GM18868 (cell line): Measurements from ENCODE around the gene KDM4B.

Experiments used
- ATAC-seq: cut with Tn5 transposase; IDR thresholded peaks from one replicate; pipeline ENCODE4 v1.9.1; 2021; ENCODE audit warnings: mild to moderate bottlenecking, moderate library complexity; ENCODE audit not compliant: unreplicated experiment

KDM4B gene

GRCh38 chr19:4984106-4984380, 15.1 kb downstream of the KDM4B start:
- no peak for ATAC-seq

DNA sequence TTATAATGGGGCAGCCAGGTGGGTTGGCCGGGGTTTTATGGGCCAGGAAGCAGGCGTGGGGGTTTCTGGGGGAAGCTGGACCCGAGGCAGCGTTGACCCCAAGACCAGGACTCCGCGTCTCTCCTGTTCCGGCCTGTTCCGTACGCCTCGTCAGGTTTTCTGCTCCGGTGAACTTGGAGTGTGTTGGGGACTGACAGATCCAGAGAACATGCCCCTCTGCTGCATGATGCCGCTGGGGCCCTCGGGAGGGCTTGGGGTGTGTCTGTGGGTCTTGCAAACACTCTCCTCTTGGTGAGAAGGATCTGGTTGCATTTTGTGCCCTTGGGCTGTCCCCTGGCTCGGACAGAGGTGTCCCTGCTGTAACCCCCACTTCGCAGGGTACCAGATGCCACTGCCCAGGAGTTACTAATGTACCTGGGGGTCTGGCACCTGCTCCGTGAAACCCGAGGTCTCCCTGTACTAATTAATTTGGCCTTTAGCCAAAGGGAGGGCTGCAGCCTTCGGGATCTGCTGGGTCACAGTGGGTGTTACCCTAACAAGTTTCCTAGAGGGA, 15.6 kb downstream of the KDM4B start:
- ATAC-seq, result no peak

DNA sequence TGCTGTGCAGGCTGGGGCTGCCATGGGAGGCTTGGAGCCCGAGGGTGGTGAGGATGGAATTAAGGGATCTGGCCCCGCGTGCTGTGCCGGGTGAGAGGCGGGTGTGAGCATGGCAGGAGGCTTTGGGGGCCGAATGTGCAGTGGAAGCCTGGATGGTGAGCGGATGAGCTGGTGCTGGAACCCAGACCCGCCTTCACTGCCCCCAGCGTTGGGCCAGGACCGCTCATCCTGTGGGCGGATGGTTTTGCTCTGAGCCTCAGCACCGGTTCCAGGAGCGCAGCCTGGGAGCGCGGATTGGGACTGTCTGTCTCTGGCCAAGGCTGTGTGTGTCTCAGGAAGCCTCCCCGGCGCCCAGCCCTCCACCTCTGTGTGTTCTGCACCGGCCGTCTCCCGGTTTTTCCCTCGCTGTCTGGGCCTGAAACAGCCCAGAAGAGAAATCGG, 16.7 kb downstream of the KDM4B start:
- no peak for ATAC-seq

DNA sequence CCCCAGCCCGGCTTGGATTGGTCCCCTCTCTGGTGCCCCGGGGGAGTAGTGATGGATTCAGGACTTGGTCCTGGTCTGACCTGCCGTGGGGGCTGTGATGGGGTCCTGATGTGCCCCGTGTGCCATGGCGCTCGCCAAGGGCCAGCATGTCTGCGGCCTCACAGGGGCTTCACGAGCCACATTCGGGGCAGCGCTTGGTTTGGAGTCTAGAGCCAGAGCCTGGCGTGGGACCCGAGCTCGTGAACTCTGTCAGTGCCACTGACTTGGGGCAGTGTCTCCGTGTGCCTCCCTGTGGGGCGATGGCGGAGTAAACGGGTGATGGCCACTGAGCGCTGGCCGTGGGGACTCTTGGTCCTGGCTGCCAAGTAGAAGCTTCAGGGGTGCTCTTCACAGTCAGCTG, 17.1 kb downstream of the KDM4B start:
- no peak for ATAC-seq

DNA sequence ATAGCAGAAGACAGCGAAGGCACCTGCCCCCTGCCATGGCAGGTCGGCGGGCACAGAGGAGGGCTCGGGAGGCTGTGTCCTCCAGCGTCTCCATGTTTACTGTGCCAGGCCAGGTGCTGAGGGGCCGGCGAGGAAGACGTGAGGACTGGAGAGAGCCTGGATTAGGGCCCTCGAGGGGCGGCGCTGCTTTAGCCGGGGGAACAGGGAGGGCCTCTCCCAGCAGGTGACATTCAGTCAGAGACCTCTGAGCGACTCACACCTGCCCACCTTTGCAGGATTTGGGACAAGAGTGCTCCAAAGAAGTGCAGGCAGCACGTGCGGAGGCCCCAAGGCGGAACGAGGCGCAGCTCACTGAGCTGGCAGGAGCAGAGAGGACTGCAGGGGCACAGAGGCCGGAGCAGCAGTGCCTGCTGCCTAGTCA, 17.6 kb downstream of the KDM4B start:
- no peak for ATAC-seq

GRCh38 chr19:4987256-4987655, 18.3 kb downstream of the KDM4B start:
- no peak for ATAC-seq

GRCh38 chr19:4987692-4988370, 18.9 kb downstream of the KDM4B start:
- ATAC-seq, result no peak

- ATAC-seq, result no peak
Observed at GRCh38 chr19:4988770-4989251, 19.9 kb downstream of the KDM4B start.

DNA sequence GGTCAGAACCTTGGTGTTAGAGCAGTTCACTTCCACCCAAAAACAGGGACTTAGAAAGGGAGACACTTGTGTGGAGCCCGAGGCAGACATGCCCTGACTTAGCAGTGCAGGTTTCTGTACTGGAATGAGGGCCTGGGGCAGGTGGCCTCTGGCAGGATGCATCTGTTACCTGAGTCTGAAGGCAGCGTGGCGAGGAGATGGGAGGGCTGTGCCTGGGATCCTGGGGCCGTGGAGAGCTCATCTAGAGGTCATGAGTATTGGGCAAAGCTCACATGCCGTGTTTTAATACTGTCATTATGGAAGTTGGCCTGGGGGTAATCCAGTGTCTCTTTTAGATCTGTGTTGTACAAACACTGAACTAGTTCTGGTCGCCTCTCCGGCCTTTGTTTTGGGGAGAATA, 21.4 kb downstream of the KDM4B start:
- no peak for ATAC-seq

GRCh38 chr19:4991538-4991937, 22.6 kb downstream of the KDM4B start:
- no peak for ATAC-seq

DNA sequence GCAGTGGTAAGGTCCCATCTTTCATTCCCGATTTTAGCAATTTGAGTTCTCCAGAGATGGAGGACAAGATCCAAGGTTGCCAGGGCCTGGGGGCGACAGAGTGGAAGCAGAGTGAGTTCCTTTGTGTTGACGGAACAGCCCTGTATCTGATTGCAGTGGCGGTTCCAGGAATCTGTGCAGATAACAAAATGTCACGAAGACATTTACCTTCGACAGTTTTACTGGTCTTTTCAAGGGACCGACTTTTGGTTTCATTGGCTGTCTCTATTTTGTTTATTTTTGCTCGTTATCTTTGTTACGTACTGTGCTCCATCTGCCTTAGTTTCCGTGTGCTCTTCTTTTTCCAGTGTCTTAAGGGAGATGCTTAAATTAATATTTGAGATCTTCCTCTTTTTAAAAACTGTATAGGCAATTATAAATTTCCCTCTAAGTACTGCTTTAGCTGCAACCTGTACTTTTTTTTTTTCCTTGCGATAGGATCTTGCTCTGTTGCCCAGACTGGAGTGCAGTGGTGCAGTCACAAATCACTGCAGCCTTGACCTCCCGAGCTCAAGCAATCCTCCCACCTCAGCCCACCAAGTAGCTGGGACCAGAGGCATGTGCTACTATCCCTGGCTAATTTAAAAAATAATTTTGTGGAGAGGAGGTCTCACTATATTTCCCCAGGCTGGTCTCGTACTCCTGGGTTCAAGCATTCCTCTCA, 23.2 kb downstream of the KDM4B start:
- ATAC-seq, result no peak

DNA sequence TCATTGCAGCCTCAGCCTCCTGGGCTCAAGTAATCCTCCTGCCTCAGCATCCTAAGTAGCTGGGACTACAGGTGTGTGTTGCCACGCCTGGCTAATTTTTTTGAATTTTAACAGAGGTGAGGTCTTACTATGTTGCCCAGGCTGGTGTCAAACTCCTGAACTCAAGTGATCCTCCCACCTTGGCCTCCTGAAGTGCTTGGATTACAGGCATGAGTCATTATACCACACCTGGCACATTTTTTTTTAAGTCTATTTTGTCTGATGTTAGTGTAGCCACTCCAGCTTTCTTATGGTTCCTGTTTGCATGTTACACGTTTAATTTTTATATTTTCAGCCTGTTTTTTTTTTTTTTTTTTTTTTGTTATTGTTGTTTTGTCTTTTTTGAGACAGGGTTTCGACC, 24.8 kb downstream of the KDM4B start:
- ATAC-seq, result no peak

DNA sequence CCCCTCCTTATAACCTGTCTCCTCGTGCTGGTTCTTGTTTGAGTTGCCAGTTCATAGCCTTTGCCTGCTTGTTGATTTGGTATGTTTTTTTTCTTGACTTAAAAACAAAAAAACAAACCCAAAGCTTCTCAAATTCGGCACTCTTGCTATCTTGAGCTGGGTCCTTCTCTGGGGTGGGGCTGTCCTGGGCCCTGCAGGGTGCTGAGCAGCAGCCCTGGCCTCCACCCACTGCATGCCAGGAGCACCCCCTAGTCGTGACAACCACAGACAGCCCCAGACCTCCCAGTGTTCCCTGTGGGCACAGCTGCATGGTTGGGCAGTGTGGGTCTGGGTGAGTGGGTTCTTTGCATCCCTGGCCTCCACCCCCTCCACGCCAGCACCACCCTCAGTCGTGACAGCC, 27.8 kb downstream of the KDM4B start:
- no peak for ATAC-seq

DNA sequence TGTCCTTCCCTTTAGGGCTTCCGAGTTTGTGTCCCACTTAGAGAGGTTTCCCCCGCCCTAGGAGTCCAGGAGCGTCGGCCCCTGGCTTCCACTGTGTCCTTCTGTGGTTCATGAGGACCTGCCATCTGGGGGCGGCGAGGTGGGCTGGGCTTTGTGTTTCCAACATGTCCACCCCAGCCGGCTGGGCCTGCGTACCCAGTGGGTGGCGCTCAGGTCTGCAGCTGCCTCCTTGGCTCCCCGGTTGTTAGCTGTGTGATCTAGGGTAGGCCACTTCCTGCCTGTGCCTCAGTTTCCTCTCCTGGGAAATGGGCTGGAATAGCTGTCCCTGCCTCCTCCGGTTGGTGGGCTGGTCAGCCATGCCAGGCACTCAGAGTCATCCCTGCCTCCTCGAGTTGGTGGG, 28.4 kb downstream of the KDM4B start:
- ATAC-seq, result no peak

- no peak for ATAC-seq
Observed at GRCh38 chr19:5000120-5000611, 31.3 kb downstream of the KDM4B start.

GRCh38 chr19:5001615-5002014, 32.7 kb downstream of the KDM4B start:
- no peak for ATAC-seq

GRCh38 chr19:5002143-5002542, 33.2 kb downstream of the KDM4B start:
- no peak for ATAC-seq

GRCh38 chr19:5003781-5004180, 34.9 kb downstream of the KDM4B start:
- no peak for ATAC-seq

- no peak for ATAC-seq
Observed at GRCh38 chr19:5005096-5005495, 36.2 kb downstream of the KDM4B start.

DNA sequence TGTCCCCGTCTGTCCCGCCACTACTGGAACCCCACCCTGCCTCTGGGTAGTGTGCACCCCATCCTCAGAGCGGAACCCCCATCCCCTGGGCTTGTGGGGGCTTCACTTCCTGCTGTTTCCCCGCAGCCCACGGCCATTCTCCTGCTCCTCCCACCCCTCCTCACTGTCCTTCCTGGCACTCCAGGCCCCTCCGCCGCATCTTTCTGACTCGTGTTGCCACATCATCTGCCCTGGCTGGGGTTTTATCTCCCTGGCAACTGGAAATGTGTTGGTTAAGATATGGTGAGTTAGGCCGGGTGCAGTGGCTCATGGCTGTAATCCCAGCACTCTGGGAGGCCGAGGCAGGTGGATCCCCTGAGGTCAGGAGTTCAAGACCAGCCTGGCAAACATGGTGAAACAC, 37.3 kb downstream of the KDM4B start:
- ATAC-seq, result no peak

DNA sequence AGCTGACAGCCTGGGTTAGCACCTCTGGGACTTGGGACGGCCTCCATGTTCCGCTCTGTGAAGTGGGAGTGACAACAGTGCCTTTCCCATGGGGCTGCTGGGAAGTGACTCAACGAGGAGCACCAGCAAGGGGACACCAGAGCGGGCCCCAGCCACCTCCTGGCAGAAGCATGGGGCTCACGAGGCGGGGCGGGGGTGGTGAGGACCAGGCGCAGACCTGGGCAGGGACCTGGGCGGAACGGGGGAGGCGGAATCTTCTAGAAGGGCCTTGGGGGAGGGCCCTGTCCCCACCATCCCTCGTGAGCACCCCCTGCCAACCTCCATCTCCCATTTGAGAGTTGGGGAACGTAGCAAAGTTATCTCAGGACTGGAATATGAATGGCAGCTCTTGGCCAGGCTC, 37.9 kb downstream of the KDM4B start:
- ATAC-seq, result no peak
